Gastrocnemius medialis (tissue), 4 donors: ENCODE results near the gene TCF7L2.

ENCODE experiments used
- POLR2A ChIP-seq, 2 donors: fragments of 450-650 bp; IDR thresholded peaks; one replicate each; pipeline ENCODE4 v1.6.1; 2017; ENCODE audit warnings: antibody characterized with exemption in 2 of 2, mild to moderate bottlenecking in 2 of 2, moderate library complexity in 2 of 2
- TF ChIP-seq, protein P1 (sequence below), 5 experiments: fragments of 450-650 bp in 3 of 5; fragments of 200-600 bp in 2 of 5; sonication (generic) in 2 of 5; IDR thresholded peaks in 4 of 5; conservative IDR thresholded peaks in 1 of 5; 1 replicate in 4 of 5; 2 replicates in 1 of 5; pipeline ENCODE4 v1.5.1; 2016 to 2019; ENCODE audit warnings: antibody characterized with exemption in 5 of 5, mild to moderate bottlenecking in 3 of 5, moderate library complexity in 3 of 5

DNA sequence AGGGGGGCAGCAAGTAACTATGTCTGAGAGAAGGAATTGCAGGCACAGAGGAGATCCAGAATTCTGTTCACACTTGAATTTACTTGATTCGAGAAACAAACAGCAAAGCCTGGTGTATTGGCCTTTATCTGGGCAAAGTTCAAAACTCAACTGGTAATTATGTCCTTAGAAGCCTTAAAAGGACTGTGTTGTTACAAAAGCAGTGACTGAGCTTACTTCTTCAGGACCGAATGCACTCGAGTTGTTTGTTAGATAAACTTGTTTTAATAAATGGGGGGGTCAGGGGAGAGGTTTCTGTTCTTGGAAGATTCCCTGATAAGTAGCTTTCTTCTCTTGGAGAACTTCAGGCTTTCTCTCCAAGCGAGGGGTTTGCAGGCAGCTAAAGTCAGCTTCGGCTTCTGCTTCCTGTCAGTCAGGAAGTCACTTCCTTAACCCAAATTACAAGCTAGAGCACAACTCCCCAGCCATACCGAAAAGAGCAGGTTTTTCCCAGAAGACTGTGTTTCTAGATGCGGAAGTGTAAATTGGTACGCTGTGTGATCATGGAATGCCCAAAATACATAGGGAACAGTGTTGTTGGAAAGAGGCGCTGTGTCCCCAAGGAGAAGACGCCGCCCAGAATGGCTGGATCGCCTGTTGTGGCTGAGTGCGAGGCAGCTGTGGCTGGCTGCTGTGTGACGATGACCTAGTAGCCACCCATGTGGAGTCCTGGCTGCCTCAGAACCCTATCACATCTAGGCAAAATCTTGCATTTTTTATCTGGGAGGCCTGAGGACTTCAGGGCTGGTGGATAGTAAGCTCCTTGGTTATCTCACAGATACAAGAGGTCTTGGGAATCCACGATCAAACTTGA is 110.4 kb downstream of the TCF7L2 start:
- TF ChIP-seq, protein P1, sequence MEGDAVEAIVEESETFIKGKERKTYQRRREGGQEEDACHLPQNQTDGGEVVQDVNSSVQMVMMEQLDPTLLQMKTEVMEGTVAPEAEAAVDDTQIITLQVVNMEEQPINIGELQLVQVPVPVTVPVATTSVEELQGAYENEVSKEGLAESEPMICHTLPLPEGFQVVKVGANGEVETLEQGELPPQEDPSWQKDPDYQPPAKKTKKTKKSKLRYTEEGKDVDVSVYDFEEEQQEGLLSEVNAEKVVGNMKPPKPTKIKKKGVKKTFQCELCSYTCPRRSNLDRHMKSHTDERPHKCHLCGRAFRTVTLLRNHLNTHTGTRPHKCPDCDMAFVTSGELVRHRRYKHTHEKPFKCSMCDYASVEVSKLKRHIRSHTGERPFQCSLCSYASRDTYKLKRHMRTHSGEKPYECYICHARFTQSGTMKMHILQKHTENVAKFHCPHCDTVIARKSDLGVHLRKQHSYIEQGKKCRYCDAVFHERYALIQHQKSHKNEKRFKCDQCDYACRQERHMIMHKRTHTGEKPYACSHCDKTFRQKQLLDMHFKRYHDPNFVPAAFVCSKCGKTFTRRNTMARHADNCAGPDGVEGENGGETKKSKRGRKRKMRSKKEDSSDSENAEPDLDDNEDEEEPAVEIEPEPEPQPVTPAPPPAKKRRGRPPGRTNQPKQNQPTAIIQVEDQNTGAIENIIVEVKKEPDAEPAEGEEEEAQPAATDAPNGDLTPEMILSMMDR (IDR thresholded peaks at IDR 0.05 in 4 of 5, conservative IDR thresholded peaks at IDR 0.05 in 1 of 5), result no peak
- TF ChIP-seq POLR2A (IDR thresholded peaks at IDR 0.05), result no peak
